Measurements from ENCODE around the gene LPCAT2.

The LPCAT2 gene

DNA sequence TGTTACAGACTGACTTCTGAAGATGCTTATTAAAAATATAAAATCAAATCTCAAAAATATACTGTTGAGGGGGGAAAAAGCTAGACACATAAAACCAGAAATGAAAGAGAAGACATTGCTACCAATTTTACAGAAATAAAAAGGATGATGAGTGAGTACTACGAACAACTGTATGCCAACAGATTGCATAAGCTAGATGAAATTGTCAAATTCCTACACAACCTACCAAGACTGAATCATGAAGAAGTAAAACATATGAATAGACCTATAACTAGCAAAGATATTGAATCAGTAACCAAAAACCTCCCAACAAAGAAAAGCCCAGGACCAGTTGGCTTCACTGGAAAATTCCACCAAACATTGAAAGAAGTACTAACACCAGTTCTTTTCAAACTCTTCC is 54.1 kb downstream of the LPCAT2 start:
- TF ChIP-seq CTCF (IDR thresholded peaks at IDR 0.05; ENCODE audit: low read depth, low read length): no peak
- DNase-seq: no peak
- Histone ChIP-seq H3K4me3 (ENCODE audit: low read depth, low read length) (no peak overlapping the region), H3K27me3 (ENCODE audit: insufficient read depth, low read depth, severe bottlenecking) (no peaks in the 10 kb centered on the region), H3K27ac (no peak overlapping the region), H3K36me3 (no peaks in the 10 kb centered on the region), H3K9me3 (ENCODE audit: severe bottlenecking) (no peaks in the 10 kb centered on the region)

DNA sequence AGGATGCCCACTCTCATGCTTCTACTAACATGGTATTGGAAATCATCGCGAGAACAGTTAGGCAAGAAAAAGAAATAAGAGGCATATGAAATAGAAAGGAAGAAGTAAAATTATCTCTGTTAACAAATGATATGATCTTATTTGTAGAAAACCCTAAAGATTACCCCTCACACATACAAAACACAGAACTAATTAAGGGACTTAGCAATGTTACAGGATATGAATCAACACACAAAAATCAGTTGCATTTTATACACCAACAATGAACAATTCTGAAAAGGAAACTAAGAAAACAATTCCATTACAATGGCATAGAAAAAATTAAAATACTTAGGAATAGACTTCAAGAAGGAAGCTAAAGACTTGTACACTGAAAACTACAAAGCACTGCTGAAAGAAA is 54.9 kb downstream of the LPCAT2 start:
- no peaks in the 10 kb centered on the region for H3K27me3 ChIP-seq (ENCODE audit: insufficient read depth, low read depth, severe bottlenecking)
- H3K36me3 ChIP-seq: no peaks in the 10 kb centered on the region
- H3K9me3 ChIP-seq (ENCODE audit: severe bottlenecking): no peaks in the 10 kb centered on the region
- DNase-seq: no peak
- H3K27ac ChIP-seq: no peak overlapping the region
- H3K4me3 ChIP-seq (ENCODE audit: low read depth, low read length): no peak overlapping the region
- no peak for TF ChIP-seq CTCF (IDR thresholded peaks at IDR 0.05; ENCODE audit: low read depth, low read length)

GRCh38 chr16:55565086-55565485 is 56.2 kb downstream of the LPCAT2 start:
- H3K27me3 ChIP-seq (ENCODE audit: insufficient read depth, low read depth, severe bottlenecking): no peaks in the 10 kb centered on the region
- TF ChIP-seq CTCF (IDR thresholded peaks at IDR 0.05; ENCODE audit: low read depth, low read length): no peak
- H3K9me3 ChIP-seq (ENCODE audit: severe bottlenecking): no peaks in the 10 kb centered on the region

GRCh38 chr16:55566432-55567175 is 57.7 kb downstream of the LPCAT2 start, which contains the start of gene CAPNS2:
CAPNS2 (plus strand) TSS chr16:55566684; CDS start chr16:55566757, 73 bp downstream.
- no peaks in the 10 kb centered on the region for H3K36me3 ChIP-seq
- H3K9me3 ChIP-seq (ENCODE audit: severe bottlenecking): no peaks in the 10 kb centered on the region
- no peak for DNase-seq
- no peaks in the 10 kb centered on the region for H3K27me3 ChIP-seq (ENCODE audit: insufficient read depth, low read depth, severe bottlenecking)
- H3K27ac ChIP-seq: no peak within 1 kb of the TSS
- no peak for TF ChIP-seq CTCF (IDR thresholded peaks at IDR 0.05; ENCODE audit: low read depth, low read length)
- no peak within 1 kb of the TSS for H3K4me3 ChIP-seq (ENCODE audit: low read depth, low read length)

More at GRCh38 chr16:55565086-55565485, 56.2 kb downstream of the LPCAT2 start:
- no peak overlapping the region for H3K27ac ChIP-seq
- H3K4me3 ChIP-seq (ENCODE audit: low read depth, low read length): no peak overlapping the region
- DNase-seq: no peak
- no peaks in the 10 kb centered on the region for H3K36me3 ChIP-seq

DNA sequence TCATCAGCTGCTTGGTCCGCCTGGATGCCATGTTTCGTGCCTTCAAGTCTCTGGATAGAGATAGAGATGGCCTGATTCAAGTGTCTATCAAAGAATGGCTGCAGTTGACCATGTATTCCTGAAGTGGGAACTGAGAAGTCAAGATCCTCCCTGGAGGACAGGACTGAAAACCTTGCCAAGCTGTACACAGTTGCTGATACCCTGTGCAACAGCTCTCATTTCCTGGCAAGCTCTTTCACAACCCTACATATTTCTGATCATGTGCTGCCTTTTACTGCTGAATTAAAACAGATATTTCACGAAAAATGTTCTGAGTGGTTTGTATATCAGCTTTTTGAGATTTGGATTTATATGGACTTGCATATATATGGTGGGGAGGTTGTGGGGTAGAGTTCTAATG is 58.5 kb downstream of the LPCAT2 start:
- no peak for DNase-seq
- Histone ChIP-seq H3K27ac (no peak overlapping the region), H3K4me3 (ENCODE audit: low read depth, low read length) (no peak overlapping the region), H3K27me3 (ENCODE audit: insufficient read depth, low read depth, severe bottlenecking) (no peaks in the 10 kb centered on the region), H3K9me3 (ENCODE audit: severe bottlenecking) (no peaks in the 10 kb centered on the region), H3K36me3 (no peaks in the 10 kb centered on the region)
- TF ChIP-seq CTCF (IDR thresholded peaks at IDR 0.05; ENCODE audit: low read depth, low read length): no peak

DNA sequence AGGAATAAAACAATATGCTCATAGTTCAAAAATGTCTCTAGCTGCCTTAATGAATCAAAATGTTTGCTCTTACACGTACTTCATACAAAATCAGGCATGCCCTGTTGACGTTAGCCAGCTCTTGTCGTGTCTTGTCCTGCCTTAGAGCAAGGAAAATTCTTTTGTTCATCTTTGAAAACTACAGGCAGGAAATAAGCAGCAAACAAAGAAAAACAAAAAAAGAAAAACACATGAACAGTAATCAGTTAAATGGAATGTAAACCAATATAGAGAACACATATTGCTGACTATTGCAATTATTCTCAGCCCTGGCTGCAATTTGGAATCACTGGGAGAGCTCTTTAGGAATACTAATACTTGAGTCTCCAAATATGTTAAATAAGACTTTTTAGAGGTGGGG is 59.3 kb downstream of the LPCAT2 start:
- H3K36me3 ChIP-seq: no peaks in the 10 kb centered on the region
- H3K27me3 ChIP-seq (ENCODE audit: insufficient read depth, low read depth, severe bottlenecking): no peaks in the 10 kb centered on the region
- no peak overlapping the region for H3K27ac ChIP-seq
- DNase-seq: no peak
- TF ChIP-seq CTCF (IDR thresholded peaks at IDR 0.05; ENCODE audit: low read depth, low read length): no peak
- no peaks in the 10 kb centered on the region for H3K9me3 ChIP-seq (ENCODE audit: severe bottlenecking)
- H3K4me3 ChIP-seq (ENCODE audit: low read depth, low read length): no peak overlapping the region

Measured in WERI-Rb-1 (cell line).